BJ (cell line): ENCODE data around the gene SIX1. TPM values are rescaled to one million over a fixed set of nuclear protein-coding genes. Genes with fewer than 3 reads are reported as not detected.

Experiments
- CTCF ChIA-PET: fragments of 350-600 bp; formaldehyde crosslinking; extraction: SDS; loops from one replicate; lab custom pipeline; 2021; ENCODE audit warnings: antibody characterized with exemption, inconsistent platforms; lab: Yijun Ruan, JAX
- POLR2A ChIA-PET: fragments of 300-600 bp; sonication (Branson Sonifier 250); formaldehyde crosslinking; extraction: SDS; loops from one replicate; lab custom pipeline; 2021; ENCODE audit warnings: antibody characterized with exemption; lab: Charles Lee
- DNase-seq: peaks from one replicate; pipeline ENCODE4 v3.0.0-alpha.2; 2011; ENCODE audit warnings: low read depth
- H3K27me3 ChIP-seq: 2 replicates; pipeline ENCODE4 v1.6.0; 2011; ENCODE audit warnings: low read length; ENCODE audit not compliant: control insufficient read depth, insufficient read depth
- H3K36me3 ChIP-seq: 2 replicates; pipeline ENCODE4 v1.5.1; 2011; ENCODE audit warnings: low read length; ENCODE audit not compliant: control insufficient read depth, insufficient read depth
- H3K4me3 ChIP-seq: 2 replicates; pipeline ENCODE4 v1.5.1; 2011; ENCODE audit warnings: low read depth, mild to moderate bottlenecking, control low read depth, low read length
- CTCF ChIP-seq: IDR thresholded peaks from 2 replicates; pipeline ENCODE4 v1.5.1; 2011; ENCODE audit warnings: low read depth, mild to moderate bottlenecking, control low read depth, inconsistent platforms, low read length, moderate library complexity; ENCODE audit not compliant: insufficient read depth
- polyA plus RNA-seq: library from polyadenylated mRNA; depleted of rRNA; stranded (reverse); fragments of >200 nt; gene quantifications from 2 replicates; pipeline ENCODE4 v1.2.3, GENCODE V29; 2011

SIX1 gene
- polyA plus RNA-seq, 1 experiment: 6.1 TPM

GRCh38 chr14:60621386-60621785 lies 27.9 kb downstream of the SIX1 start:
- no peak for DNase-seq
- H3K27me3 ChIP-seq: no peaks in the 10 kb centered on the region
- no peak for TF ChIP-seq CTCF
- POLR2A ChIA-PET: interaction anchor here (0.7 kb wide), 1 partner anchor 35 kb away, joined by 6 read pairs; no protein-coding TSS in a partner anchor
- no peak overlapping the region for H3K4me3 ChIP-seq
- CTCF ChIA-PET: no interaction called here
- no peaks in the 10 kb centered on the region for H3K36me3 ChIP-seq

GRCh38 chr14:60618241-60618640 lies 31.0 kb downstream of the SIX1 start:
- no peak for TF ChIP-seq CTCF
- Histone ChIP-seq H3K36me3 (no peaks in the 10 kb centered on the region), H3K27me3 (no peaks in the 10 kb centered on the region), H3K4me3 (no peak overlapping the region)
- POLR2A ChIA-PET: no interaction called here
- DNase-seq: no peak
- CTCF ChIA-PET: no interaction called here

- DNase-seq: no peak
- Histone ChIP-seq H3K4me3 (no peak overlapping the region), H3K27me3 (no peaks in the 10 kb centered on the region), H3K36me3 (no peaks in the 10 kb centered on the region)
- POLR2A ChIA-PET: no interaction called here
- no peak for TF ChIP-seq CTCF
- CTCF ChIA-PET: no interaction called here
Measured at GRCh38 chr14:60616461-60616959, 32.8 kb downstream of the SIX1 start.

GRCh38 chr14:60602291-60602690 lies 47.0 kb downstream of the SIX1 start:
- H3K27me3 ChIP-seq: no peaks in the 10 kb centered on the region
- ChIA-PET POLR2A (no interaction called here), CTCF (no interaction called here)
- H3K36me3 ChIP-seq: no peaks in the 10 kb centered on the region
- DNase-seq: no peak
- no peak overlapping the region for H3K4me3 ChIP-seq
- TF ChIP-seq CTCF: no peak

- CTCF ChIA-PET: interaction anchor here (0.7 to 0.8 kb wide), 2 partner anchors 8 to 653 kb away, joined by 3 read pairs; no protein-coding TSS in a partner anchor
- TF ChIP-seq CTCF: no peak
- no peak for DNase-seq
- Histone ChIP-seq H3K4me3 (no peak overlapping the region), H3K27me3 (no peaks in the 10 kb centered on the region), H3K36me3 (no peaks in the 10 kb centered on the region)
- POLR2A ChIA-PET: no interaction called here
Measured at GRCh38 chr14:60599727-60600126, 49.5 kb downstream of the SIX1 start.
